RWPE1 (cell line): ENCODE results near the gene SLC23A3.
"Not testable (repeated sequence)": the region's sequence is repeated elsewhere in the genome, so short reads cannot be mapped to it uniquely, and the experiment has no call there.

ENCODE experiments used
- CTCF ChIA-PET: fragments of 350-600 bp; sonication (Branson Sonifier 250); formaldehyde crosslinking; extraction: SDS; loops from one replicate; lab custom pipeline; 2021; lab: Yijun Ruan, JAX
- POLR2A ChIA-PET: fragments of 400-600 bp; formaldehyde crosslinking; extraction: SDS; loops from one replicate; lab custom pipeline; 2020; ENCODE audit warnings: antibody characterized with exemption; ENCODE audit not compliant: low non-redundant PET; lab: Yijun Ruan, JAX
- DNase-seq: peaks from one replicate; pipeline ENCODE4 v3.0.0; 2012; ENCODE audit warnings: low spot score
- H3K27ac ChIP-seq: fragments of 450-650 bp; 2 replicates; pipeline ENCODE4 v1.5.1; 2017
- TF ChIP-seq, protein P1 (sequence below): fragments of 450-650 bp; conservative IDR thresholded peaks from 2 replicates; pipeline ENCODE4 v1.5.1; 2017; ENCODE audit warnings: low read depth, mild to moderate bottlenecking

The SLC23A3 gene

DNA sequence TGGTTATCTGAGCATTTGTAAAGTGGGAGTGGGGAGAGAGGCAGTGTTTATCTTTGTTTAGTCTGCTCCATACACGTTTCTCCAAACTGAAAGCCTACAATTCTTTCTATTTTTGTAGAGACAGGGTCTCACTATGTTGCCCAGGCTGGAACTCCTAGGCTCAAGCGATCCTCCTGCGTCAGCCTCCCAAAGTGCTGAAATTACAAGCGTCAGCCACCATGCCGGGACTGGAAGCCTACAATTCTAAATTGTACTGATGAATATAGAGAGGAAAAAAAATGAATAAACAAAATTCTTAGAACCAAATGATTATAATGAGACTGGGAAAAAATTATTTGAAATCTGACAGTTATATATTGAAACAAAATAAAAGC is 35.3 kb upstream of the SLC23A3 start:
- no peak for DNase-seq
- TF ChIP-seq, protein P1, sequence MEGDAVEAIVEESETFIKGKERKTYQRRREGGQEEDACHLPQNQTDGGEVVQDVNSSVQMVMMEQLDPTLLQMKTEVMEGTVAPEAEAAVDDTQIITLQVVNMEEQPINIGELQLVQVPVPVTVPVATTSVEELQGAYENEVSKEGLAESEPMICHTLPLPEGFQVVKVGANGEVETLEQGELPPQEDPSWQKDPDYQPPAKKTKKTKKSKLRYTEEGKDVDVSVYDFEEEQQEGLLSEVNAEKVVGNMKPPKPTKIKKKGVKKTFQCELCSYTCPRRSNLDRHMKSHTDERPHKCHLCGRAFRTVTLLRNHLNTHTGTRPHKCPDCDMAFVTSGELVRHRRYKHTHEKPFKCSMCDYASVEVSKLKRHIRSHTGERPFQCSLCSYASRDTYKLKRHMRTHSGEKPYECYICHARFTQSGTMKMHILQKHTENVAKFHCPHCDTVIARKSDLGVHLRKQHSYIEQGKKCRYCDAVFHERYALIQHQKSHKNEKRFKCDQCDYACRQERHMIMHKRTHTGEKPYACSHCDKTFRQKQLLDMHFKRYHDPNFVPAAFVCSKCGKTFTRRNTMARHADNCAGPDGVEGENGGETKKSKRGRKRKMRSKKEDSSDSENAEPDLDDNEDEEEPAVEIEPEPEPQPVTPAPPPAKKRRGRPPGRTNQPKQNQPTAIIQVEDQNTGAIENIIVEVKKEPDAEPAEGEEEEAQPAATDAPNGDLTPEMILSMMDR = no peak
- CTCF ChIA-PET = interaction anchor here (0.7 kb wide), 1 partner anchor 89 kb away, joined by 4 read pairs; no protein-coding TSS in a partner anchor
- no peak overlapping the region for H3K27ac ChIP-seq
- POLR2A ChIA-PET = no interaction called here

DNA sequence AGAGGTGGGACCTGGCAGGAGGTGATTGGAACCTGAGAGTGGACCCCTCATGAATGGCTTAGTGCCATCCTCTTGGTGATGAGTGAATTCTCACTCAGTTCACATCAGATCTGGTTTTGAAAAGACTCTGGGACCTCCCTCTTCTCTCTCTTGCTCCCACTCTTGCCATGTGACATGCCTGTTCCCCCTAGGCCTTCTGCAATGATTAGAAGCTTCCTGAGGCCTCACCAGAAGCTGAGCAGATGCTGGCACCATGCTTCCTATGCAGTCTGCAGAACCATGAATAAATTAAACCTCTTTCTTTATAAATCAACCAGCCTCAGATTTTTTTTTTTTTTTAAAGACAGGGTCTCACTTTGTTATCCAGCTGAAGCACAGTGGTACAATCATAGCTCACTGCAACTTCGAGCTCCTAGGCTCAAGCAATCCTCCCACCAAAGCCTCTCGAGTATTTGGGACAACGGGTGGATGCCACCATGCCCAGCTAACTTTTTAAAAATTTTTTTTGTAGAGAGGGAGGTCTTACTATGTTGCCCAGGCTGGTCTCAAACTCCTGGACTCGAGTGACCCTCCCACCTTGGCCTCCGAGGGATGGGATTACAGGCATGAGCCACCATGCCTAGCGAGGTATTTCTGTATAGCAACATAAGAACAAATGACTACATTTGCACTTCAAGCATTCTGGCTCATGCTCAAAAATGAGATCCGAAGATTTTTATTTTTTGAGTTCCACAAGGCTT is 34.8 kb upstream of the SLC23A3 start:
- no peak overlapping the region for H3K27ac ChIP-seq
- POLR2A ChIA-PET = no interaction called here
- TF ChIP-seq, protein P1 = no peak
- DNase-seq = no peak
- CTCF ChIA-PET = interaction anchor here (0.7 kb wide), 1 partner anchor 90 kb away, joined by 4 read pairs; no protein-coding TSS in a partner anchor

DNA sequence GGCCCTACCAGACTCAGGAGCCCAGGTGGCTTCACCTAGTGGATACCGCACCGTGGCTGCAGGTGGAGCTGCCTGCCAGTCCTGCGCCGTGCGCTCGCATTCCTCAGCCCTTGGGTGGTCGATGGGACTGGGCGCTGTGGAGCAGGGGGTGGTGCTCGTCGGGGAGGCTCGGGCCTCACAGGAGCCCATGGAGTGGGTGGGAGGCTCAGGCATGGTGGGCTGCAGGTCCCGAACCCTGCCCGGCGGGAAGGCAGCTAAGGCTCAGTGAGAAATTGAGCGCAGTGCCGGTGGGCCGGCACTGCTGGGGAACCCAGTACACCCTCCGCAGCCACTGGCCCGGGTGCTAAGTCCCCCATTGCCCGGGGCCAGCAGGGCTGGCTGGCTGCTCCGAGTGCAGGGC is 31.5 kb upstream of the SLC23A3 start:
- H3K27ac ChIP-seq, DNase-seq, POLR2A ChIA-PET, CTCF ChIA-PET: not testable (repeated sequence)

DNA sequence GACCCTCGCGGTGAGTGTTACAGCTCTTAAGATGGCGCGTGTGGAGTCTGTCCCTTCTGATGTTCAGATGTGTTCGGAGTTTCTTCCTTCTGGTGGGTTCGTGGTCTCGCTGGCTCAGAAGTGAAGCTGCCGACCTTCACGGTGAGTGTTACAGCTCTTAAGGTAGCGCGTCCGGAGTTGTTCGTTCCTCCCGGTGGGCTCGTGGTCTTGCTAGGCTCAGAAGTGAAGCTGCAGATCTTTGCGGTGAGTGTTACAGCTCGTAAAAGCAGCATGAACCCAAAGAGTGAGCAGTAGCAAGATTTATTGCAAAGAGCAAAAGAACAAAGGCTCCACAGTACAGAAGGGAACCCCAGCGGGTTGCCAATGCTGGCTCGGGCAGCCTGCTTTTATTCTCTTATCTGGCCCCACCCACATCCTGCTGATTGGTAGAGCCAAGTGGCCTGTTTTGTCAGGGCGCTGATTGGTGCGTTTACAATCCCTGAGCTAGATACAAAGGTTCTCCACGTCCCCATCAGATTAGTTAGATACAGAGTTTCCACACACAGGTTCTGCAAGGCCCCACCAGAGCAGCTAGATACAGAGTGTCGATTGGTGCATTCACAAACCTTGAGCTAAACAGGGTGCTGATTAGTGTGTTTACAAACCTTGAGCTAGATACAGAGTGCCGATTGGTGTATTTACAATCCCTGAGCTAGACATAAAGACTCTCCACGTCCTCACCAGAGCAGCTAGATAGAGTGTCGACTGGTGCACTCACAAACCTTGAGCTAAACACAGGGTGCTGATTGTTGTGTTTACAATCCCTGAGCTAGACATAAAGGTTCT is 30.9 kb upstream of the SLC23A3 start:
- H3K27ac ChIP-seq, DNase-seq, POLR2A ChIA-PET, CTCF ChIA-PET: not testable (repeated sequence)

DNA sequence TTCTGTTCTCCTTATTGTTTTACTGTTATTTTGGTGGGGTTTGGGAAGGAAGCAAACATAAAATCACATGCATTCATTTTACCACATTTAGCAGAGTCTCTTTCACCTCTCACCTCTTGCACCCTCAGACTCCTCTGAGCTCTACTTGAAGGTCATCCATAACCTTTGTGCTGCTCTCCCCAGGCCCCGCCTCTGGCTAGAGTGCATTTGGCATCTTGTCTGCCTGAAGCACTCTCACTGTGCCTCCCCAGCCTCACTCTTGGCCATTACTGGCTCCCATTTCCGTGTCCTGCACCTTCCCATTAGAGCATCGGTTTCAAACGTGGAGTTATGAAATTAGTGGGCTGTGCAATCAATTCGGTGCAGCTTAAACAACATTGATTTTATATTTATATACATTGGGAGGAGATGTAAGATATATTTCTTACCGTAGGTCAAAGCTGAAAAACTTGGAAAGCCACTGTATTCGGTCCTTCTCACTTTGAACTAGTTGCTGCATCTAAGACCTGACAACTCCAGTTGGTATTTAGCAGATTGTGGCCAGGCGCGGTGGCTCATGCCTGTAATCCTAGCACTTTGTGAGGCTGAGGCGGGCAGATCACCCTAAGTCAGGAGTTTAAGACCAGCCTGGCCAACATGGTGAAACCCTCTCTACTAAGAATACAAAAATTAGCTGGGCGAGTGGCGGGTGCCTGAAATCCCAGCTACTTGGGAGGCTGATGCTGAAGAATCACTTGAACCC is 29.8 kb upstream of the SLC23A3 start:
- TF ChIP-seq, protein P1 = no peak
- ChIA-PET POLR2A (no interaction called here), CTCF (interaction anchor here (0.7 to 1.4 kb wide), 2 partner anchors 35 to 141 kb away, joined by 3 read pairs; no protein-coding TSS in a partner anchor)
- no peak for DNase-seq
- no peak overlapping the region for H3K27ac ChIP-seq

DNA sequence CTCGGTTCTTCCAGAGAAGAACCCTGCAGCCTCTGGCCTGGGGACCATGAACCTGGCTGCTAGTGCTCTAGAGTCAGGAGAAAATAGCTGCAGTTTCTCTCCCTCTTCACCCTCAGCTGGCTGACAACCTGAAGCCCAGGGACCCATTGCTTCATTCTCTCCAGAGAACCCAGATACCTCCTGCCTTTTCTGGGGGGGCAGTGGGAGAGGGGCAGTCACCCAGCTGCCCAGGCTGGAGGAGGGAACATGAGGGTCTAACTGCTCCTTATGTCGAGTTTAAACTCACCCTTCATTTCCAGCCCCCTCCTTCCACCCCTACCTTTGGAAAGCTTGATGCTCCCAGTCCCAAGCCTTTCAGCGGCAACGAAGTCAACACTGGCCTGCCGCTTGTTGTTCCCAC is 29.1 kb upstream of the SLC23A3 start:
- TF ChIP-seq, protein P1 = no peak
- H3K27ac ChIP-seq = no peak overlapping the region
- ChIA-PET CTCF (interaction anchor here (0.6 to 1.4 kb wide), 3 partner anchors 35 to 342 kb away, joined by 3 to 4 read pairs (median 3); no protein-coding TSS in a partner anchor), POLR2A (no interaction called here)
- no peak for DNase-seq

DNA sequence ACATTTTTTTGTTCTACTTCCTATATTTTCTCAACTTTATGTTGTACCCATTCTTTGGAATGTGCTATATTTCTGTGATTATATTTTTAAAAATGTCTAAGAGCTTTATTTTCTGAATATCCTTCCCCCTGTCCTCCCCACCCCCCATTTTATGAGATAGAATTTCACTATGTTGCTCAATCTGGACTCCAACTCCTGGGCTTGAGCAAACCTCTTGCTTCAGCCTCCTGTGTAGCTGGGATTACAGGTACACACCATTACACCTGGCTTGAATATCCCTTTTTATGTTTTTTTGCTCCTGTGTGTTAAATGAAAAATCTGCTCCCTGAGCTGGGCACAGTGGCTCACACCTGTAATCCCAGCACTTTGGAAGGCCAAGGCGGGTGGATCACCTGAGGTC is 27.6 kb upstream of the SLC23A3 start:
- ChIA-PET CTCF (interaction anchor here (0.9 kb wide), 1 partner anchor 12 kb away, joined by 5 read pairs; no protein-coding TSS in a partner anchor), POLR2A (interaction anchor here (0.7 kb wide), 1 partner anchor 28 kb away, joined by 5 read pairs; no protein-coding TSS in a partner anchor)
- no peak for DNase-seq
- TF ChIP-seq, protein P1 = no peak
- no peak overlapping the region for H3K27ac ChIP-seq
